PC-3 (cell line): ENCODE results near the gene ELK4. TPM values are rescaled to one million over a fixed set of nuclear protein-coding genes. Genes with fewer than 3 reads are reported as not detected.

Experiments
- ATAC-seq: fragments of 200-7000 bp; cut with Tn5 transposase; 2 replicates; pipeline ENCODE4 v1.9.1; 2020; ENCODE audit warnings: mild to moderate bottlenecking, moderate library complexity
- BruUV-seq: library from RNA; stranded (reverse); fragments of 400-500 nt; replicated peaks from 2 replicates; lab custom pipeline; 2021; lab: Mats Ljungman, UMichigan
- CTCF ChIA-PET: fragments of 300-600 bp; sonication (Branson Sonifier 250); formaldehyde crosslinking; loops from one replicate; lab custom pipeline; 2022; ENCODE audit warnings: antibody characterized with exemption; lab: Charles Lee
- POLR2A ChIA-PET: fragments of 300-600 bp; sonication (Branson Sonifier 250); formaldehyde crosslinking; loops from one replicate; lab custom pipeline; 2022; ENCODE audit warnings: antibody characterized with exemption; ENCODE audit not compliant: unreplicated experiment; lab: Charles Lee
- DNase-seq: peaks from one replicate; pipeline ENCODE4 v3.0.0-alpha.2; 2015
- H2AFZ ChIP-seq: fragments of 300-600 bp; sonication (generic); 2 replicates; pipeline ENCODE4 v1.6.0; 2016; ENCODE audit warnings: antibody characterized with exemption, low read length
- H3F3A ChIP-seq: fragments of 300-600 bp; sonication (generic); one replicate; pipeline ENCODE4 v1.6.0; 2017; ENCODE audit warnings: antibody characterized with exemption, low read length, control low read depth, mild to moderate bottlenecking; ENCODE audit not compliant: unreplicated experiment
- H3K27ac ChIP-seq: fragments of 300-600 bp; sonication (generic); 2 replicates; pipeline ENCODE4 v1.5.1; 2016; ENCODE audit warnings: mild to moderate bottlenecking, low read length
- H3K27me3 ChIP-seq: fragments of 300-600 bp; sonication (generic); 2 replicates; pipeline ENCODE4 v1.6.1; 2016; ENCODE audit warnings: low read length, mixed read lengths
- H3K36me3 ChIP-seq: fragments of 300-600 bp; sonication (generic); 2 replicates; pipeline ENCODE4 v1.6.1; 2016; ENCODE audit warnings: low read depth, mixed run types, low read length, mixed read lengths
- H3K4me1 ChIP-seq: fragments of 300-600 bp; sonication (generic); 2 replicates; pipeline ENCODE4 v1.5.1; 2016; ENCODE audit warnings: low read length; ENCODE audit not compliant: insufficient read depth
- H3K4me2 ChIP-seq: fragments of 300-600 bp; sonication (generic); 2 replicates; pipeline ENCODE4 v1.6.0; 2016; ENCODE audit warnings: low read length
- H3K4me3 ChIP-seq: fragments of 300-600 bp; sonication (generic); 2 replicates; pipeline ENCODE4 v1.5.1; 2016; ENCODE audit warnings: mild to moderate bottlenecking, low read length, mixed read lengths
- H3K79me2 ChIP-seq: fragments of 300-600 bp; sonication (generic); 2 replicates; pipeline ENCODE4 v1.6.1; 2017; ENCODE audit warnings: low read length, mixed read lengths
- H3K9ac ChIP-seq: fragments of 300-600 bp; sonication (generic); 2 replicates; pipeline ENCODE4 v1.6.0; 2016; ENCODE audit warnings: mild to moderate bottlenecking, low read length
- H3K9me2 ChIP-seq: fragments of 300-600 bp; sonication (generic); replicated peaks from 2 replicates; pipeline ENCODE4 v1.6.1; 2016; ENCODE audit warnings: mixed run types, low read length, mixed read lengths
- H3K9me3 ChIP-seq: fragments of 300-600 bp; sonication (generic); 2 replicates; pipeline ENCODE4 v1.6.1; 2016; ENCODE audit warnings: low read length, mixed read lengths
- H4K20me1 ChIP-seq: fragments of 300-600 bp; sonication (generic); 2 replicates; pipeline ENCODE4 v1.6.1; 2016; ENCODE audit warnings: low read length, mixed read lengths
- EZH2 ChIP-seq: fragments of 300-600 bp; sonication (generic); IDR thresholded peaks from one replicate; pipeline ENCODE4 v1.6.1; 2017; ENCODE audit warnings: antibody characterized with exemption, mild to moderate bottlenecking, low read length; ENCODE audit not compliant: unreplicated experiment
- EZH2phosphoT487 ChIP-seq: fragments of 300-600 bp; sonication (generic); IDR thresholded peaks from 2 replicates; pipeline ENCODE4 v1.6.1; 2018; ENCODE audit warnings: mild to moderate bottlenecking, antibody characterized with exemption, low read length, borderline replicate concordance
- intact Hi-C: fragments of 100-400 bp; cut with micrococcal nuclease; formaldehyde crosslinking; loops from 2 replicates; pipeline ENCODE4 v1.9.0; 2023
- total RNA-seq: library from RNA; depleted of rRNA; stranded (reverse); fragments of >200 nt; gene quantifications from 2 replicates; pipeline ENCODE4 v1.2.3, GENCODE V29; 2014
- TF ChIP-seq, protein P1 (sequence below): fragments of 300-600 bp; sonication (generic); conservative IDR thresholded peaks from 2 replicates; pipeline ENCODE4 v1.5.1; 2017; ENCODE audit warnings: antibody characterized with exemption, low read depth, mild to moderate bottlenecking, low read length

ELK4 gene
- total RNA-seq, 1 experiment from 2014 or later = 16.3 TPM

DNA sequence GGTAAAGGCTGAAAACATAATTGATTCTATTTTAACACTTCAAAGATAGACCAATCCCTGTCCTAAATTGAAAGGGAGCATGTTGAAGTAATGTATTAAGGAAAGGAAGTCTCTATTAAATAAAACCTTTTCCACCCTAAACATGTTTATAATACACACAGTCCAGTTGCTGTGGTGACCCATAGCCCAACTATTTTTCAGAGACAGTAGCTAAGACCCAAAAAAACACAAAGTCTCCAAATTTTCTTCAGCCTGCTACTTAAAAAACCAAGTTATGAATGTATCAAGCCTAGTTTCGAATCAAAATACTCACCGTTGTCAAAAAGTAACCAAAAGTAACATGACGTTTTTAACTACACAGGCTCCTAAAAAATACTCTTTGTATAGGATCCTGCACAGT lies 1.6 kb downstream of the ELK4 start:
- Histone ChIP-seq H3F3A (no peaks in the 10 kb centered on the region), H3K4me2 (peak overlapping the region; percentile 94), H3K4me1 (peaks cover 24% of the 10 kb centered on the region), H3K9me3 (no peaks in the 10 kb centered on the region), H3K36me3 (no peaks in the 10 kb centered on the region), H3K27ac (peak overlapping the region; percentile 76), H2AFZ (no peak overlapping the region), H3K4me3 (peak overlapping the region; percentile 86), H3K9ac (peak overlapping the region; percentile 81), H3K79me2 (peaks cover 56% of the 10 kb centered on the region), H4K20me1 (peaks cover 12% of the 10 kb centered on the region), H3K27me3 (no peaks in the 10 kb centered on the region), H3K9me2 (no peaks in the 10 kb centered on the region)
- BruUV-seq = no TSS peak
- no peak for TF ChIP-seq EZH2phosphoT487
- no peak for TF ChIP-seq EZH2
- TF ChIP-seq, protein P1, sequence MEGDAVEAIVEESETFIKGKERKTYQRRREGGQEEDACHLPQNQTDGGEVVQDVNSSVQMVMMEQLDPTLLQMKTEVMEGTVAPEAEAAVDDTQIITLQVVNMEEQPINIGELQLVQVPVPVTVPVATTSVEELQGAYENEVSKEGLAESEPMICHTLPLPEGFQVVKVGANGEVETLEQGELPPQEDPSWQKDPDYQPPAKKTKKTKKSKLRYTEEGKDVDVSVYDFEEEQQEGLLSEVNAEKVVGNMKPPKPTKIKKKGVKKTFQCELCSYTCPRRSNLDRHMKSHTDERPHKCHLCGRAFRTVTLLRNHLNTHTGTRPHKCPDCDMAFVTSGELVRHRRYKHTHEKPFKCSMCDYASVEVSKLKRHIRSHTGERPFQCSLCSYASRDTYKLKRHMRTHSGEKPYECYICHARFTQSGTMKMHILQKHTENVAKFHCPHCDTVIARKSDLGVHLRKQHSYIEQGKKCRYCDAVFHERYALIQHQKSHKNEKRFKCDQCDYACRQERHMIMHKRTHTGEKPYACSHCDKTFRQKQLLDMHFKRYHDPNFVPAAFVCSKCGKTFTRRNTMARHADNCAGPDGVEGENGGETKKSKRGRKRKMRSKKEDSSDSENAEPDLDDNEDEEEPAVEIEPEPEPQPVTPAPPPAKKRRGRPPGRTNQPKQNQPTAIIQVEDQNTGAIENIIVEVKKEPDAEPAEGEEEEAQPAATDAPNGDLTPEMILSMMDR = no peak
- ChIA-PET POLR2A (interaction anchor here (0.6 to 1.3 kb wide), 5 partner anchors 38 to 650 kb away, joined by 3 to 5 read pairs (median 3); no protein-coding TSS in a partner anchor), CTCF (interaction anchor here (0.6 kb wide), 1 partner anchor 13 kb away, joined by 4 read pairs; no protein-coding TSS in a partner anchor)
- intact Hi-C loops = no loop called here
- ATAC-seq = no peak
- peak; percentile 35 for DNase-seq

DNA sequence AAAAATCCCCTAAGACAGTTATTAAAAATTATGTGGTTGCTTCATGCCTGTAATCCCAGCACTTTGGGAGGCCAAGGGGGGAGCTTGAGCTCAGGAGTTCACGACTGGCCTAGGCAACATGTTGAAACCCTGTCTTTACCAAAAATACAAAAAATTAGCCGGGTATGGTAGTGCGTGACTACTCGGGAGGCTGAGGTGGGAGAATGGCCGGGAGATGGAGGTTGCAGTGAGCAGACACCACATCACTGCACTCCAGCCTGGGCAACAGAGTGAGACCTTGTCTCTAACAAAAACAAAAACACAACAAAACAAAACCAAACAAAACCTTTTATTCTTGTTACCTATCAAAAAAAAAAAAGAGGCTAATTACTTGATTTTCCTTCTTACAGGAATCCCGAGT lies 2.1 kb downstream of the ELK4 start:
- Histone ChIP-seq H3K4me3 (peak overlapping the region; percentile 86), H3K27ac (peak overlapping the region; percentile 76; the same call in 1 of the 2 replicates), H3K36me3 (no peaks in the 10 kb centered on the region), H3K79me2 (peaks cover 61% of the 10 kb centered on the region), H3F3A (no peaks in the 10 kb centered on the region), H2AFZ (no peak overlapping the region), H3K4me1 (peaks cover 24% of the 10 kb centered on the region), H3K9me3 (no peaks in the 10 kb centered on the region), H3K27me3 (no peaks in the 10 kb centered on the region), H3K4me2 (peak overlapping the region; percentile 94), H3K9ac (peak overlapping the region; percentile 81), H3K9me2 (no peaks in the 10 kb centered on the region), H4K20me1 (peaks cover 12% of the 10 kb centered on the region)
- ATAC-seq = no peak
- TF ChIP-seq, protein P1 = no peak
- TF ChIP-seq EZH2 (no peak), EZH2phosphoT487 (no peak)
- ChIA-PET CTCF (interaction anchor here (0.6 kb wide), 1 partner anchor 13 kb away, joined by 4 read pairs; no protein-coding TSS in a partner anchor), POLR2A (interaction anchor here (0.7 to 1.3 kb wide), 3 partner anchors 73 to 112 kb away, joined by 3 to 5 read pairs (median 3); no protein-coding TSS in a partner anchor)
- BruUV-seq = no TSS peak
- intact Hi-C loops = no loop called here
- no peak for DNase-seq

DNA sequence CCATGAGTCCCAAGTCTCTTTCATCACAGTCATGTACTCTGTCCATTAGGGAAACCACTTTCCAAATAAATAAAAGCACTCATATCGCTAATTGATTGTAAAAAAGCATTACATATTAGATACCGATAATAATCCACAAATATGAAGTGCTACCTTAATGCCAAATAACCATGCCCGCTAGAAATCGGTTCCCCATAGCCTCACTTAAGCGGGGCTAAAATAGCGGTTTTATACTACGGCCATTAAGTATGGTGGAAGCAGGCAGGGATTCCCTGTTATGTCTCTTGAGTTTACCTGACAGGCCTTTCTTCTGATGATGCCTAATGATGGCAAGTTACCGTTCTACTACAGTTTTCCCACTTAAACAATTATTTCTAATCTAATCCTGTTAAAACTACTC lies 3.9 kb downstream of the ELK4 start:
- Histone ChIP-seq H3K4me2 (no peak overlapping the region), H3K27ac (no peak overlapping the region), H3K4me3 (no peak overlapping the region), H2AFZ (no peak overlapping the region), H4K20me1 (peaks cover 12% of the 10 kb centered on the region), H3K4me1 (peaks cover 15% of the 10 kb centered on the region), H3K79me2 (peaks cover 76% of the 10 kb centered on the region), H3K9me3 (no peaks in the 10 kb centered on the region), H3K9me2 (no peaks in the 10 kb centered on the region), H3K36me3 (0 out of 2 replicates have a peak, but pooled peaks cover 4% of the 10 kb centered on the region), H3K9ac (no peak overlapping the region), H3K27me3 (no peaks in the 10 kb centered on the region), H3F3A (no peaks in the 10 kb centered on the region)
- TF ChIP-seq EZH2phosphoT487 (no peak), EZH2 (no peak)
- TF ChIP-seq, protein P1 = no peak
- ChIA-PET CTCF (no interaction called here), POLR2A (no interaction called here)
- no TSS peak for BruUV-seq
- no peak for ATAC-seq
- intact Hi-C loops = no loop called here
- DNase-seq = no peak
